ENCODE measurements around the gene POLRMT.
"Not testable (repeated sequence)": the region's sequence is repeated elsewhere in the genome, so short reads cannot be mapped to it uniquely, and the experiment has no call there.

POLRMT gene

DNA sequence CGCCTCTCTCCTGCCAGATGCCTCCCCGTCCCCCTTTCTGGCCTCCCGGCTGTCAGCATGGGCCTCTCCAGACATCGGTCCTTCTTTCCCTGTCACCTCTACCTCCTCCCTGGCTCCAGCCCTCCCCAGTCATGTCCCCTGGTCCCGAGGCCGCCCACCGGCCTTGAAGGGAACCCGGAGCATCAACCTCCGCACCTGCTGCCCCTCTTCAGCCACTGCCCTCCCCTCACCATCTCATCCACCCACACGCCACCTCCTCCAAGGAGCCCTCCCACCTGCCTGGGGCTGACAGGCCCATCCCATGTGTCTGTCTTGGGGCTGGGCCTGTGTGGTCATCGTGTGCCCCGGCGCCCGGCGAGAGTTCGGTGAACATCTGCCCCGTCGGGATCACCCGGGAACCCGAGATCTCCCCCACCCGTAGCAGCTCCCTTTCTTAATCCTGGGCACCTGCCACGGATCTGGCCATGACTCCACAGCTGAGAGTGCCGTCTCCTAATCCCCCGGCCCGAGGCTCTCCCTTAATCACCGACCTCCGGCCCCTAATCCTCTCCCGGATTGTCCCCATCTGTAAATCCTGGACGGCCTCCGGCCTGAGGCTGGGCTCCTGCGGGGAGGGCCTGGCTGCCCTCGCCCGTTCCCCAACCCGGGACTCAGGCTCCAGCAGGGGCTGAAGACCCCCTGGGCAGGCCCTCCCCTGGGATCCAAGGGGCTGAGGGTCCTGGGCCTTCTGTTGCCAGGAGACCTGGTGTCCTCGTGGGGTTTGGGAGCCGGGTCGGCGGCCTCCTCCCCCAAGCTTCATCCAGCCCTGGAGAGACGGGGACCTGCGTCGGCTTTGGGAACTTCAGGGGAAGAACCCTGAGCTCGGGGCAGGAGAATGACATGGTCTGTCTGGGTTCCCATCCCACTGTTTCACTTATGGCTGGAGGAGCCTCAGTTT, 37.7 kb downstream of the POLRMT start:
- in situ Hi-C loops (cut with HindIII; ENCODE audit: low sequenced_read_pairs) = no loop called here

DNA sequence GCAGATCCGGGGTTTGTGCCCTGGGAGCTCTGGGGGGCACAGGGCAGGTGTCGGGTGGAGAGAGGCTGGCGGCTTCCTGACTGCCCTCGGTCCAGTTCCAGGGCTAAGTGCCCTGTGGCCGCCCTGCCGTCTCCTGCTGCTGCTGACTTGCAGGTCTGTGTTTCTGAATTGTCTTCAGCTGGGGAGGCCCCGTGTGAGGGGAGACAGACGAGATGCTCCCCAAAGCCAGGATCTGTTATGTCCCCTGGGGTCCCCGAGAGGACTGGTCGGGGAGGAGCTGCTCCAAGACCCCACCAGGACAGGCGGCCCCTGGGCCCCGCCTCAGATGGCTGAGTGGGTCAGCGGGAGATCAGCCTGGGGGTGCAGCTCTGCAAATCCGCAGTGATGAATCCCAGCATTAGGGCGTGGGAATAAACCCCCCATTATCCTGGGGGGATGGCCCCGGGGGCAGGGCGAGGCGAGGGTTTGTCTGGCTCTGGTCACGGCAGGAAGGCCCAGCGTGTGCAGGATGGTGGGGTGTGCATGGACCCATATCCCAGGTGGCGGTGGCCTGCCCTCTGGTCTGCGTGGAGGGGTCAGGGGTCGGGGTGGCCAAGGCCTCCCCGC, 39.0 kb downstream of the POLRMT start:
- in situ Hi-C loops (cut with HindIII; ENCODE audit: low sequenced_read_pairs) = no loop called here

- in situ Hi-C loops (cut with HindIII; ENCODE audit: low sequenced_read_pairs) = no loop called here
Observed at GRCh38 chr19:593505-593904, 39.8 kb downstream of the POLRMT start.

- in situ Hi-C loops (cut with HindIII; ENCODE audit: low sequenced_read_pairs) = no loop called here
Observed at GRCh38 chr19:593055-593454, 40.3 kb downstream of the POLRMT start.

- in situ Hi-C loops (cut with HindIII; ENCODE audit: low sequenced_read_pairs) = no loop called here
Observed at GRCh38 chr19:592101-592500, 41.2 kb downstream of the POLRMT start.

DNA sequence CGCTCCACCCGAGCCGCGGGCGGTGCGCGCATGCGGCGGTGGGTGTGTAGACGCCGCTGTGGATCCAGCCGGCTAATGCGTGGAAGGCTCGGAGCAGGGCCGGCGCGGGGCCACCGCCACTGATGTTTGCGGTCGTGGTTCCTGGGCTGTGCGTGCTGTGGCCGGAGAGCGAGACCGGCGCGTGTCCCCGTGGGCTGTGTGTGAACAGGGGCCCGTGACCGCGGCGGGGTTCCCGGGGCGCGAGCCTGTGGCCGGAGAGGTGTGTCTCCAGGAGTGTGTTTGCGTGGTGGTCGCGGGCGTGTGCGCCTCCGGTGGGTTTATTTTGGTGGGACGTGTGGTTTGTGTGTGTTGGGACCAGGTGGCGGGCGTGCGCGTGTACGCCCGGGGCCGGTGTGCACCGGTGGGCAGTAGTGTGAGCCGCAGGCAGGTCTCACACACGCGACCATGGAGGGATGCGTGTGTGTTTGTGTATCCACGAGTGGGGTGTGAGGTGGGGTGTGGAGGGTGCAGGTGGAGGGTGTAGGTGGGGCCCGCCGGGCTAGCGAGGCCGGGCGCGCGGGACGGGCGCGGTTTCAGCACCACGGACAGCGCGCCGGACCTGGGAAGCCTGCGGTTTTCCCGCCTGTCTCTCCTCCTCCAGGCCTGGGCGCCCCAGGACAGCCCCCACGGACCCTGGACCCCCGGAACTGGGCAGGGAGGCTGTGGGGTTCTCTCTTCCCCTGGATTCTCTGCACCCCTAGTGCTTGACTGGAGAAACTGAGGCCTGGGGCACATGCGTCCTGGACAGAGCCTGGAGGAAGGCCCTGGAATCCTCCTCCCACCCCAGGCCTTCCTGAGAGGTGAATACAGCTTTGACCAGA, 42.0 kb downstream of the POLRMT start:
- in situ Hi-C loops (cut with HindIII; ENCODE audit: low sequenced_read_pairs) = no loop called here

GRCh38 chr19:590750-591098, 42.6 kb downstream of the POLRMT start:
- in situ Hi-C loops (cut with HindIII; ENCODE audit: low sequenced_read_pairs) = no loop called here

DNA sequence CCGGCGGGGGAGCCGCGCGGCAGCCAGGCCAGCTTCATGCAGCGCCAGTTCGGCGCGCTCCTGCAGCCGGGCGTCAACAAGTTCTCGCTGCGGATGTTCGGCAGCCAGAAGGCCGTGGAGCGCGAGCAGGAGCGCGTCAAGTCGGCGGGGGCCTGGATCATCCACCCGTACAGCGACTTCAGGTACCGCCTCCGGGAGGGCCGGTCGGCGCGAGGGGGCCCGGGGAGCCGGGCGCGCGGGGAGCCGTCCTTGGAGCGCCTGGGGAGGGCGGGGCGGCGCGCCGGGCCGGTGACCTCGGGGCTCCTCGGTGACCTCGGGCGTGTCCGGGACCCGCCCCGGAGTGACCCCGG, 43.0 kb downstream of the POLRMT start:
- in situ Hi-C loops (cut with HindIII; ENCODE audit: low sequenced_read_pairs) = no loop called here

DNA sequence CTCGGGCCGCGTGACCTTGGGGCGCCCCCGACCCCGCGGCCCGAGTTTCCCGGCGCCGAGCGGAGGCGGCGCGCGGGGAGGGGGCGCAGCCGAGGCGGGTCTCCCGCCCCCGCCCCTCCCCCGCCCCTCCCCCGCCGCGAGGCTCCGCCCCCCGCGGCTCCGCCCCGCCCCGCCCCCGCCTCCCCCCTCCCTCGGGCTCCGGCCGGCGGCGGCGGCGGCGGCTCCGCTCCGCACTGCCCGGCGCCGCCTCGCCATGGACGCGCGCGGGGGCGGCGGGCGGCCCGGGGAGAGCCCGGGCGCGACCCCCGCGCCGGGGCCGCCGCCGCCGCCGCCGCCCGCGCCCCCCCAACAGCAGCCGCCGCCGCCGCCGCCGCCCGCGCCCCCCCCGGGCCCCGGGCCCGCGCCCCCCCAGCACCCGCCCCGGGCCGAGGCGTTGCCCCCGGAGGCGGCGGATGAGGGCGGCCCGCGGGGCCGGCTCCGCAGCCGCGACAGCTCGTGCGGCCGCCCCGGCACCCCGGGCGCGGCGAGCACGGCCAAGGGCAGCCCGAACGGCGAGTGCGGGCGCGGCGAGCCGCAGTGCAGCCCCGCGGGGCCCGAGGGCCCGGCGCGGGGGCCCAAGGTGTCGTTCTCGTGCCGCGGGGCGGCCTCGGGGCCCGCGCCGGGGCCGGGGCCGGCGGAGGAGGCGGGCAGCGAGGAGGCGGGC, 43.5 kb downstream of the POLRMT start, which contains the start of gene HCN2:
Gene HCN2 (plus strand): TSS at position 189 of the 703 bp plus-strand sequence. CDS start 65 bp downstream, at position 254.
- in situ Hi-C loops (cut with HindIII; ENCODE audit: low sequenced_read_pairs) = no loop called here

GRCh38 chr19:588741-589692, 44.3 kb downstream of the POLRMT start:
- in situ Hi-C loops (cut with HindIII; ENCODE audit: low sequenced_read_pairs) = no loop called here

DNA sequence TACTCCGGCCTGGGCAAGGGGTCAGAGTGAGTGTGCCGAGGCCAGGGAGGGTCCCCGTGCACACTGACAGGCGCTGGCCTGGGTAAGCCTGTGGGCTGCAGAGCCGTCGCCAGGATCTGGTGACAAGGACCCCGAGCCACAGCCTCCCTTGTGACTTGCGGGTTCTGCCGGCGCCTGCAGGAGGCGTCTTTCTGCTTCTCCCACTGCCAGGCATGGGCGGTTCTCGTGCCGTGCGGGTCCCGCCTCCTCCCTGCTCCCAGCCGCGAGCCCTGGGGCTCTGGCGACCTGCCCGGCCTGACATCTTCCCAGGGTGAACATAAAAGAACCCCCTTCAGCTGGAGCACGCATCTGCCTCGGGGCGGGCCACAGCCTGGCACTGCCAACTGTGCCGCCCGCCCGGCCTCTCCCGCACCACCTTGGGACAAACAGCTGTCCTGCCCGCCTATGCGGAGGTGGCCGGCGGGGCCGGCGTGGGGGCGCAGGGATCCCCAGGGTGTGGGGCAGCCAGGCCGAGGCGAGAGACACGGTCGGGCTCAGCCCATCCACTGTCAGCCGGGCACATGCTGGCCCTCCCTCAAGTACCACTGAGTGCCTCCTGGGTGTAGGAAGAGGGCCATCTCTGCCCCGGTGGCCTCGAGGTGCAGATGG, 45.1 kb downstream of the POLRMT start:
- in situ Hi-C loops (cut with HindIII; ENCODE audit: low sequenced_read_pairs) = no loop called here

GRCh38 chr19:585551-586110, 47.7 kb downstream of the POLRMT start:
- in situ Hi-C loops (cut with HindIII; ENCODE audit: low sequenced_read_pairs) = no loop called here

DNA sequence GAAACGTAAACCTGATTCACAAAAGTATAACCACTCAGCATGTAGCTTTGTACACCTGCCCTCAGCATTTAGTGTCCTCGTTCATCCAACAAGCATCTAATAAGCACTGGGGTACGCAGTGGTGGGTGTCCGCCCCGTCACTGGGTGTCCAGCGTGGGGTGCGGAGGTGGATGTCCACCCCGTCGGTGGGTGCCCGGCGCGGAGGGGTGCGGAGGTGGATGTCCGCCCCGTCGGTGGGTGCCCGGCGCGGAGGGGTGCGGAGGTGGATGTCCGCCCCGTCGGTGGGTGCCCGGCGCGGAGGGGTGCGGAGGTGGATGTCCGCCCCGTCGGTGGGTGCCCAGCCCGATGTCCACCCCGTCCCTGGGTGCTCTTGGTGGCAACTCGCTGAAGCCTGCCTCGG, 48.2 kb downstream of the POLRMT start:
- in situ Hi-C loops (cut with HindIII; ENCODE audit: low sequenced_read_pairs) = not testable (repeated sequence)

GRCh38 chr19:584240-585001, 48.9 kb downstream of the POLRMT start:
- in situ Hi-C loops (cut with HindIII; ENCODE audit: low sequenced_read_pairs) = no loop called here

- in situ Hi-C loops (cut with HindIII; ENCODE audit: low sequenced_read_pairs) = no loop called here
Observed at GRCh38 chr19:583968-584239, 49.4 kb downstream of the POLRMT start.

- in situ Hi-C loops (cut with HindIII; ENCODE audit: low sequenced_read_pairs) = no loop called here
Observed at GRCh38 chr19:583198-583967, 50.0 kb downstream of the POLRMT start.

GRCh38 chr19:582497-583197, 50.7 kb downstream of the POLRMT start:
- in situ Hi-C loops (cut with HindIII; ENCODE audit: low sequenced_read_pairs) = no loop called here
